GM13976 (cell line): ENCODE measurements around the gene CRB1.
"Not testable (repeated sequence)": the region's sequence is repeated elsewhere in the genome, so short reads cannot be mapped to it uniquely, and the experiment has no call there.

ENCODE experiments used
- DNase-seq: peaks from one replicate; pipeline ENCODE4 v3.0.0; 2012; ENCODE audit warnings: low spot score
- CTCF ChIP-seq: IDR thresholded peaks from 2 replicates; pipeline ENCODE4 v1.5.1; 2012; ENCODE audit warnings: borderline replicate concordance, mild to moderate bottlenecking; ENCODE audit not compliant: insufficient read depth; ENCODE audit errors: extremely low read depth, missing control alignments, control extremely low read depth
- in situ Hi-C: fragments of 300-500 bp; cut with MboI; formaldehyde crosslinking; loops from one replicate; pipeline ENCODE4 v1.12.0; 2022; ENCODE audit warnings: low sequenced_read_pairs, mixed read lengths, inconsistent platforms; ENCODE audit not compliant: unreplicated experiment

CRB1 gene

GRCh38 chr1:197480446-197480845 is 212.4 kb downstream of the CRB1 start:
- no peak for TF ChIP-seq CTCF
- in situ Hi-C loops, result no loop called here

GRCh38 chr1:197481101-197481500 is 213.0 kb downstream of the CRB1 start:
- in situ Hi-C loops, result no loop called here
- no peak for DNase-seq
- TF ChIP-seq CTCF, result no peak

More at GRCh38 chr1:197480446-197480845, 212.4 kb downstream of the CRB1 start:
- no peak for DNase-seq

- in situ Hi-C loops, result no loop called here
- TF ChIP-seq CTCF, result no peak
- DNase-seq, result no peak
Observed at GRCh38 chr1:197485790-197486189, 217.7 kb downstream of the CRB1 start.

- no peak for TF ChIP-seq CTCF
- no peak for DNase-seq
- in situ Hi-C loops, result no loop called here
Observed at GRCh38 chr1:197486946-197487345, 218.9 kb downstream of the CRB1 start.

- DNase-seq, in situ Hi-C loops: not testable (repeated sequence)
Observed at GRCh38 chr1:197491505-197491904, 223.5 kb downstream of the CRB1 start.

GRCh38 chr1:197496722-197497121 is 228.7 kb downstream of the CRB1 start:
- in situ Hi-C loops, result no loop called here
- no peak for DNase-seq
- no peak for TF ChIP-seq CTCF

GRCh38 chr1:197510691-197511378 is 242.8 kb downstream of the CRB1 start:
- in situ Hi-C loops, result no loop called here
- DNase-seq, result no peak
- no peak for TF ChIP-seq CTCF
